IMR-90 (cell line): Measurements from ENCODE around the gene PDK1. TPM values are rescaled to one million over a fixed set of nuclear protein-coding genes. Genes with fewer than 3 reads are reported as not detected.

Source experiments
- ATAC-seq: fragments of 200-7000 bp; cut with Tn5 transposase; 2 replicates; pipeline ENCODE4 v1.9.1; 2020; ENCODE audit warnings: low read depth, mild to moderate bottlenecking, moderate library complexity
- BruUV-seq: library from RNA; stranded (reverse); fragments of 400-500 nt; replicated peaks from 2 replicates; lab custom pipeline; 2021; lab: Mats Ljungman, UMichigan
- CTCF ChIA-PET: fragments of 300-600 bp; formaldehyde crosslinking; extraction: SDS; loops from one replicate; lab custom pipeline; 2021; ENCODE audit warnings: antibody characterized with exemption; lab: Yijun Ruan, JAX
- POLR2A ChIA-PET: fragments of 300-600 bp; sonication (Branson Sonifier 250); formaldehyde crosslinking; loops from one replicate; lab custom pipeline; 2022; ENCODE audit warnings: antibody characterized with exemption; ENCODE audit not compliant: unreplicated experiment; lab: Charles Lee
- DNase-seq: peaks from one replicate; pipeline ENCODE4 v3.0.0; 2013
- H2AFZ ChIP-seq: replicated peaks from 2 replicates; pipeline ENCODE3; 2013; ENCODE audit warnings: low read length, mild to moderate bottlenecking; ENCODE audit not compliant: poor library complexity
- H2AK5ac ChIP-seq: 2 replicates; pipeline ENCODE4 v1.6.1; 2013; ENCODE audit warnings: low read depth, low read length, inconsistent platforms
- H2AK9ac ChIP-seq: replicated peaks from 2 replicates; pipeline ENCODE3; 2013; ENCODE audit warnings: mild to moderate bottlenecking, low read depth, low read length, moderate library complexity; ENCODE audit not compliant: poor library complexity
- H2BK120ac ChIP-seq: 2 replicates; pipeline ENCODE4 v1.6.1; 2013; ENCODE audit warnings: low read depth, low read length, inconsistent platforms
- H2BK15ac ChIP-seq: 3 replicates; pipeline ENCODE4 v1.6.1; 2013; ENCODE audit warnings: low read depth, low read length, inconsistent platforms
- H2BK20ac ChIP-seq: 2 replicates; pipeline ENCODE4 v1.6.1; 2013; ENCODE audit warnings: low read depth, mild to moderate bottlenecking, inconsistent platforms, low read length, moderate library complexity
- H2BK5ac ChIP-seq: 2 replicates; pipeline ENCODE4 v1.6.1; 2013; ENCODE audit warnings: mild to moderate bottlenecking, low read depth, low read length, inconsistent platforms; ENCODE audit not compliant: poor library complexity, severe bottlenecking
- H3K14ac ChIP-seq: replicated peaks from 2 replicates; pipeline ENCODE4 v1.6.1; 2013; ENCODE audit warnings: low read depth, low read length, inconsistent platforms
- H3K18ac ChIP-seq: 2 replicates; pipeline ENCODE4 v1.6.1; 2013; ENCODE audit warnings: low read depth, low read length, control low read depth
- H3K23ac ChIP-seq: 2 replicates; pipeline ENCODE4 v1.6.1; 2013; ENCODE audit warnings: low read depth, low read length, inconsistent platforms
- H3K27ac ChIP-seq: 2 replicates; pipeline ENCODE4 v1.5.1; 2013; ENCODE audit warnings: mild to moderate bottlenecking, control low read depth, low read length; ENCODE audit not compliant: insufficient read depth
- H3K27me3 ChIP-seq: 2 replicates; pipeline ENCODE4 v1.6.1; 2013; ENCODE audit warnings: low read length; ENCODE audit not compliant: control insufficient read depth, insufficient read depth
- H3K36me3 ChIP-seq: 2 replicates; pipeline ENCODE4 v1.6.1; 2013; ENCODE audit warnings: low read length, mixed read lengths; ENCODE audit not compliant: control insufficient read depth, insufficient read depth
- H3K4ac ChIP-seq: 2 replicates; pipeline ENCODE4 v1.6.1; 2013; ENCODE audit warnings: low read depth, low read length, inconsistent platforms
- H3K4me1 ChIP-seq: 2 replicates; pipeline ENCODE4 v1.6.1; 2013; ENCODE audit warnings: low read length, mixed read lengths; ENCODE audit not compliant: control insufficient read depth, insufficient read depth
- H3K4me2 ChIP-seq: 2 replicates; pipeline ENCODE4 v1.6.1; 2013; ENCODE audit warnings: low read depth, mild to moderate bottlenecking, control low read depth, low read length, moderate library complexity
- H3K4me3 ChIP-seq: 2 replicates; pipeline ENCODE4 v1.5.1; 2013; ENCODE audit warnings: low read depth, mild to moderate bottlenecking, control low read depth, low read length, moderate library complexity; ENCODE audit not compliant: insufficient read depth
- H3K56ac ChIP-seq: 2 replicates; pipeline ENCODE4 v1.6.1; 2013; ENCODE audit warnings: low read length, inconsistent platforms; ENCODE audit not compliant: insufficient read depth; ENCODE audit errors: extremely low read depth
- H3K79me1 ChIP-seq, 2 experiments: 2 replicates each; pipeline ENCODE4 v1.6.1; 2013; ENCODE audit warnings: low read length in 2 of 2, inconsistent platforms in 1 of 2, low read depth in 1 of 2
- H3K9ac ChIP-seq: 2 replicates; pipeline ENCODE4 v1.6.1; 2013; ENCODE audit warnings: low read depth, low read length, control low read depth
- H3K9me1 ChIP-seq: 2 replicates; pipeline ENCODE4 v1.6.1; 2013; ENCODE audit warnings: low read length, inconsistent platforms; ENCODE audit not compliant: insufficient read depth
- H3K9me3 ChIP-seq: 2 replicates; pipeline ENCODE4 v1.6.1; 2013; ENCODE audit warnings: low read length; ENCODE audit not compliant: control insufficient read depth, insufficient read depth
- H4K20me1 ChIP-seq: 2 replicates; pipeline ENCODE4 v1.6.1; 2013; ENCODE audit warnings: low read length, inconsistent platforms; ENCODE audit not compliant: insufficient read depth
- H4K5ac ChIP-seq: 2 replicates; pipeline ENCODE4 v1.6.1; 2013; ENCODE audit warnings: mild to moderate bottlenecking, low read depth, low read length, control low read depth
- H4K8ac ChIP-seq, 2 experiments: 2 replicates each; pipeline ENCODE4 v1.6.1; 2013; ENCODE audit warnings: low read depth in 2 of 2, low read length in 2 of 2, control low read depth in 1 of 2, inconsistent platforms in 1 of 2
- H4K91ac ChIP-seq: 2 replicates; pipeline ENCODE4 v1.6.1; 2013; ENCODE audit warnings: low read depth, low read length, inconsistent platforms; ENCODE audit not compliant: insufficient read depth
- BHLHE40 ChIP-seq: fragments of 150-350 bp; IDR thresholded peaks from 2 replicates; pipeline ENCODE4 v1.6.1; 2016; ENCODE audit warnings: mild to moderate bottlenecking, low read depth, low read length
- CEBPB ChIP-seq: IDR thresholded peaks from 2 replicates; pipeline ENCODE4 v1.6.1; 2012; ENCODE audit warnings: low read depth, low read length, improper control_type of control experiment
- CHD1 ChIP-seq: IDR thresholded peaks from 2 replicates; pipeline ENCODE4 v1.6.1; 2012; ENCODE audit warnings: low read depth, low read length, improper control_type of control experiment
- CTCF ChIP-seq: conservative IDR thresholded peaks from 2 replicates; pipeline ENCODE4 v1.5.1; 2012; ENCODE audit warnings: mild to moderate bottlenecking, low read depth, low read length, improper control_type of control experiment
- ELK1 ChIP-seq: fragments of 150-350 bp; IDR thresholded peaks from 2 replicates; pipeline ENCODE4 v1.6.1; 2016; ENCODE audit warnings: low read depth, mild to moderate bottlenecking, low read length, moderate library complexity, borderline replicate concordance
- FOS ChIP-seq: fragments of 150-350 bp; IDR thresholded peaks from 2 replicates; pipeline ENCODE4 v1.6.1; 2016; ENCODE audit warnings: low read depth, low read length
- MAFK ChIP-seq: IDR thresholded peaks from 2 replicates; pipeline ENCODE4 v1.6.1; 2012; ENCODE audit warnings: low read depth, low read length, improper control_type of control experiment
- MAZ ChIP-seq: IDR thresholded peaks from 2 replicates; pipeline ENCODE4 v1.6.1; 2012; ENCODE audit warnings: low read depth, mild to moderate bottlenecking, low read length, improper control_type of control experiment, moderate library complexity, borderline replicate concordance
- MXI1 ChIP-seq: IDR thresholded peaks from 2 replicates; pipeline ENCODE4 v1.6.1; 2012; ENCODE audit warnings: low read depth, mild to moderate bottlenecking, low read length, moderate library complexity, borderline replicate concordance
- NFE2L2 ChIP-seq: fragments of 150-350 bp; IDR thresholded peaks from 2 replicates; pipeline ENCODE4 v1.6.1; 2016; ENCODE audit warnings: low read depth, mild to moderate bottlenecking, low read length
- POLR2A ChIP-seq: IDR thresholded peaks from 2 replicates; pipeline ENCODE4 v1.6.1; 2012; ENCODE audit warnings: mild to moderate bottlenecking, low read depth, low read length
- RAD21 ChIP-seq: IDR thresholded peaks from 2 replicates; pipeline ENCODE4 v1.6.1; 2012; ENCODE audit warnings: low read length, improper control_type of control experiment
- RCOR1 ChIP-seq: IDR thresholded peaks from 2 replicates; pipeline ENCODE4 v1.6.1; 2012; ENCODE audit warnings: mild to moderate bottlenecking, low read length, improper control_type of control experiment; ENCODE audit not compliant: insufficient replicate concordance
- SMC3 ChIP-seq: fragments of 150-350 bp; IDR thresholded peaks from 2 replicates; pipeline ENCODE4 v1.6.1; 2016; ENCODE audit warnings: low read depth, mild to moderate bottlenecking, antibody characterized with exemption, low read length, moderate library complexity
- USF2 ChIP-seq: fragments of 150-350 bp; IDR thresholded peaks from 2 replicates; pipeline ENCODE4 v1.6.1; 2017; ENCODE audit warnings: mild to moderate bottlenecking, antibody characterized with exemption, low read length, low read depth
- WGBS, 2 experiments: methylation state at CpG; one replicate each; pipeline versions ENCODE4 v1.1.5 to v1.1.7; 2013; ENCODE audit warnings: missing lambda C conversion rate in 2 of 2; ENCODE audit not compliant: insufficient read length in 1 of 2; ENCODE audit errors: extremely low coverage in 2 of 2; 5-methylcytosine and 5-hydroxymethylcytosine counted together
- dilution Hi-C: fragments of 300-500 bp; cut with HindIII; formaldehyde crosslinking; loops from one replicate; pipeline ENCODE4 v1.14.3; 2018; ENCODE audit warnings: low sequenced_read_pairs; ENCODE audit not compliant: unreplicated experiment
- in situ Hi-C: fragments of 300-500 bp; cut with MboI; formaldehyde crosslinking; loops from 3 replicates; pipeline ENCODE4 v1.14.3; 2019; ENCODE audit warnings: low sequenced_read_pairs, inconsistent platforms, mixed read lengths
- intact Hi-C: fragments of 100-400 bp; cut with micrococcal nuclease; formaldehyde crosslinking; loops from 2 replicates; pipeline ENCODE4 v1.10.0; 2022
- polyA plus RNA-seq, 3 experiments: library from polyadenylated mRNA; depleted of rRNA; stranded (reverse); fragments of >200 nt; gene quantifications; 2 replicates each; pipeline ENCODE4 v1.2.3, GENCODE V29; 2012; ENCODE audit warnings: low replicate concordance in 1 of 3
- total RNA-seq: library from RNA; depleted of rRNA; stranded (reverse); fragments of >200 nt; gene quantifications from 2 replicates; pipeline ENCODE4 v1.2.3, GENCODE V29; 2012

The PDK1 gene
- total and polyA plus RNA-seq, 2 of the 4 experiments (the other 2 are of a cell fraction) = 38.1 to 85.9 TPM

- no peak overlapping the region for H4K8ac ChIP-seq
- H4K91ac ChIP-seq = no peak overlapping the region
- H2AK5ac ChIP-seq = no peak overlapping the region
- H2AFZ ChIP-seq = no peak overlapping the region
- no peak overlapping the region for H3K56ac ChIP-seq
- peaks cover 21% of the 10 kb centered on the region for H3K9me3 ChIP-seq
- no peaks in the 10 kb centered on the region; the same call in 1 of the 2 replicates for H3K4me1 ChIP-seq
- no peak overlapping the region for H3K4me3 ChIP-seq
- WGBS, 2 experiments = 92% methylated on average over 4 of the region's 6 CpGs; no CpG with 5 or more reads in 1 of the 2 experiments
- no peak overlapping the region for H4K5ac ChIP-seq
- H3K9me1 ChIP-seq = no peaks in the 10 kb centered on the region
- no peak overlapping the region for H3K4ac ChIP-seq
- CTCF ChIA-PET = no interaction called here
- no peaks in the 10 kb centered on the region for H3K27me3 ChIP-seq
- in situ Hi-C loops (no loop called here), intact Hi-C loops (no loop called here), dilution Hi-C loops (no loop called here)
- H4K20me1 ChIP-seq = no peaks in the 10 kb centered on the region
- peaks cover 0 to 13% of the 10 kb centered on the region in 2 experiments; a peak in 2 of 4 replicates for H3K79me1 ChIP-seq
- BruUV-seq = no TSS peak
- H2AK9ac ChIP-seq = no peak overlapping the region
- no peaks in the 10 kb centered on the region; the same call in 1 of the 2 replicates for H3K36me3 ChIP-seq
- H3K4me2 ChIP-seq = no peak overlapping the region
- TF ChIP-seq POLR2A (no peak), RAD21 (no peak), MAFK (no peak), FOS (no peak), RCOR1 (no peak), MAZ (no peak), CHD1 (no peak), CEBPB (no peak), BHLHE40 (no peak), NFE2L2 (no peak), ELK1 (no peak), CTCF (no peak), USF2 (no peak), SMC3 (no peak), MXI1 (no peak)
- DNase-seq (no peak), ATAC-seq (no peak)
- H2BK20ac ChIP-seq = no peak overlapping the region
- POLR2A ChIA-PET = no interaction called here
- no peak overlapping the region for H2BK120ac ChIP-seq
- H3K23ac ChIP-seq = no peak overlapping the region
- H3K9ac ChIP-seq = no peak overlapping the region
- no peak overlapping the region for H2BK5ac ChIP-seq
- no peak overlapping the region for H3K27ac ChIP-seq
- no peak overlapping the region for H3K14ac ChIP-seq
- no peak overlapping the region for H3K18ac ChIP-seq
- no peak overlapping the region for H2BK15ac ChIP-seq
These were observed 42.4 kb upstream of the PDK1 start for GRCh38 chr2:172513524-172513900.
